Measurements from ENCODE around the gene MAD1L1.

- no peak for TF ChIP-seq POLR2AphosphoS5 (IDR thresholded peaks at IDR 0.05; ENCODE audit: borderline replicate concordance, low read depth, low read length)
- no peak for TF ChIP-seq EZH2 (IDR thresholded peaks at IDR 0.05)
- no peak for TF ChIP-seq FOXP2 (optimal IDR thresholded peaks at IDR 0.05; ENCODE audit: control extremely low read depth, extremely low read length, insufficient read depth)
These were observed 324.9 kb downstream of the MAD1L1 start for GRCh38 chr7:1907751-1908365.
